Stimulated activated CD4-positive, alpha-beta T cell treated with anti-CD3 and anti-CD28 coated beads, Interleukin-15, amount 100 ng/mL, for 24 hours (primary cell): ENCODE measurements around the gene GNG13.
"Not testable (repeated sequence)": the region's sequence is repeated elsewhere in the genome, so short reads cannot be mapped to it uniquely, and the experiment has no call there.

Experiments used
- DNase-seq: peaks from one replicate; pipeline ENCODE4 v3.0.0-alpha.2; 2020

GNG13 gene

DNA sequence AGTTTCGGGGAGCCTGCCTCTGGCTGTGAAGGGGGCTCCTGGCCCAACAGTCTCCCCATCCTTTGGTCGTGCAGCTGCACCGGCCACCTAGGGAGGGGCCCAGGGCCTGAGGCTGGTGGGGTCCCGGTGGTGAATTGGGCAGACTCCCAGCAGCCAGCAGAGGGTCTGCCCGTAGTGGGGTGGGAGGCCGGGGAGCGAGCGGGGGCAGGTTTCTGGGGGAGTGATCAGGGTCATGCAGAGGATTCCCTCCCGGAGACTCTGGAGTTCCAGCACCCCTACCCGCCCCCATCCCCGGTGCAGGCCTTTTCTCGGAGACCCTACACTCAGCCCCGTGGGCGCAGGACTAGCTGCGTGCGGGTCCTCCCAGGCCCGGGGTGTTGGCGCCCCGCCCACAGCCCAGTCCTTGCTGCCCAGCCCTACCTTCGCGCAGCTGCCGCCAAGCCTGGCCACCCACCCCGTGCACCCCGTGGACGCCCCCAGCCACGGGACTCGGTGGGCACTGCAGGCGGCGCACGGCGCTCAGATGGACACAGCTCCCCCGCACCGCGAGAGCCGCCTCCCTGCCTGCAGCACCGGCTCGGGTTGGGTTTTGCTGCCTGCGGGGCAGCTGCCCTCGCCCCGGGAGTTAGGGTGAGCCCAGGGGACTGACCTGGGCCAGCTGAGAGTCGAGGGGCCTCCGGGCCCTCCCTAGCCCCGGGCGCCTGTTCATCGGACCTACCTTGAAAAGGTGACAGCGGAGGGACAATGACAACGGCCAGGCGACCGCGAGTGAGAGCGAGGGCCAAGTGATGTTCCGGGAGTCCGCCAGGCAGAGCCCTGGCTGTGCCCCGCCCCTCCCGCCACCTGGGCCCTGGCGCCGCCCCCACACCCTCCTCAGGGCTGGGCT lies at the start of gene GNG13:
Gene GNG13 (minus strand): TSS at position 787 of the 886 bp plus-strand sequence. CDS start 1,657 bp downstream, outside the sequence.
- no peak for DNase-seq

DNA sequence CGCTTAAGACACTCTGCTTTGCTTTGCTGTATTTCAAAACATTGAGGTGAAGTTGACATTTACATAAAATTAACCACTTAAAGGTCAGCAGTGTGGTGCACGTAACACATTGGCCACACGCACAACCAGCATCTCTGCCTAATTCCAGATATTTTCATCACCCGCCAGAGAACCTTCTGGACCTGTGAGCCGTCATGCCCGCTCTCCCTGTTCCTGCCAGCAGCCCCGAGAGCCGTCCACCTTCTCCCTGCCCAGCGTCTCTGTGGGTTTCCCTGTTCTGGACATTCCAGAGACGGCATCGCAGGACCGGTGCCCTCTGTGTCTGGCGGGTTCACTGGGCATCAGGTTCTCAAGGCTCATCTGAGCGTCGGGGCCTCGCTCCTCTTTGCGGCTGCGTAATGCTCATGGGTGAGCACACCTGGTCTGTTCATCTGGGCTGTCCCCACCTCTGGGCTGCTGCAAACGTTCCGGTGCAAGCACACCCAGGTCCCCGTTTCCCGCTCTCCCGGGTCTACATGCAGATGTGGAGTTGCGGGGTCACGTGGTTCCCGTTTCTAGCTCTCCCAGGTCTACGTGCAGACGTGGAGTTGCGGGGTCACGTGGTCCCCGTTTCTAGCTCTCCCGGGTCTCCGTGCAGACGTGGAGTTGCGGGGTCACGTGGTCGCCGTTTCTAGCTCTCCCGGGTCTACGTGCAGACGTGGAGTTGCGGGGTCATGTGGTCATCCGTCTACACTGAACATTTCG lies 48.1 kb upstream of the GNG13 start:
- DNase-seq: no peak

- no peak for DNase-seq
Measured at GRCh38 chr16:847681-848445, 47.3 kb upstream of the GNG13 start.

GRCh38 chr16:847151-847550 lies 46.6 kb upstream of the GNG13 start:
- no peak for DNase-seq

- no peak for DNase-seq
Measured at GRCh38 chr16:845351-845745, 44.8 kb upstream of the GNG13 start.

DNA sequence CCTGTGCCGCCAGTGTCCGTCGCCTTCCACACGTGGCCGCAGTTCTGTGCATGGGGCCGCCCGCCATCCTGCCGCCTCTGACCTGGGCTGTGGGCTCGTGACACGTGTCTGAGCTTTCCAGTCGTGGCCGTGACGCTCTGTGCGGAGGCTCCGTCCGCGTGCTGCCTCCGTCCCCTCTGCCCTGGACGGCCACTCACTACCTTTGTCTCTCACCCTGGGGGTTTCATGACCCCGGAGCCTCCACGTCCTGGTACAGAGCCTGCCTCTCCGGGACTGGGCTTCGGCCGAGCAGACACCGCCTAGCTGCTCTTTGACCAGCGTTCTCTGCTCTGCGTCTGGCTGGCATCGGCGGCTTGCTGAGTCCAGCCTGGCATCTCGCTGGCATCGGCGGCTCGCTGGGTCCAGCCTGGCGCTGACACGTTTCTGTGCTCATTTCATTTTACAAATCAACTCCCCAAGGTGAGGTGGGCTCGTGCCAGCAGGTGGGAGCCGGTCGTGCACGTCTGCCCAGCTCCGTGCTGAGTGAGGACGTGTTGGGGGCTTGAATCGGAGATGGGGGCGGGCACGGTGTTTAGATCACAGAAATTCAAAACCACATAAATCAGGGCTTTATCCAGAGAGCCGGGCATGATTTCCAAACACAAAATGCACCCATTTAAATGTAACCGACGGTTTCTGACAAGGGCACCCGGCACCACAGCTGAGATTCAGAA lies 44.3 kb upstream of the GNG13 start:
- DNase-seq: no peak

DNA sequence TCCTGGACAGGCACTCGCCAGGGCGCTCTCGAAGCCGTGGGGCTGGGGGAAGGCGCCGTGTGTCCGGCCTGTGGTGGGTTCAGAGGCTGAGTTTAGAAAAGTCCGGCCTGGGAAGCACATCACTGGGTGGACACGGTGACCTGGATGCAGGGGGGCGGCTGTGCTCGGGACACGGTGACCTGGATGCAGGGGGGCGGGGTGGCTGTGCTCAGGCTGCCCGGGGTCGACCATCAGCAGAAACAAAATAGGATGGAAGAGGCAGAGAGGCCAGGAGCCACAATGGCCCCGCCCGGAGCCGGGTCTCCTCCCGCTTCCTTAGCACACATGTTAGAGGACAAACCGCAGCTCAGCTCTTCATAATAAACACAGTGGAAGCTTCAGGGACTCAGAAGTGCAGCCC lies 43.2 kb upstream of the GNG13 start:
- DNase-seq: no peak

DNA sequence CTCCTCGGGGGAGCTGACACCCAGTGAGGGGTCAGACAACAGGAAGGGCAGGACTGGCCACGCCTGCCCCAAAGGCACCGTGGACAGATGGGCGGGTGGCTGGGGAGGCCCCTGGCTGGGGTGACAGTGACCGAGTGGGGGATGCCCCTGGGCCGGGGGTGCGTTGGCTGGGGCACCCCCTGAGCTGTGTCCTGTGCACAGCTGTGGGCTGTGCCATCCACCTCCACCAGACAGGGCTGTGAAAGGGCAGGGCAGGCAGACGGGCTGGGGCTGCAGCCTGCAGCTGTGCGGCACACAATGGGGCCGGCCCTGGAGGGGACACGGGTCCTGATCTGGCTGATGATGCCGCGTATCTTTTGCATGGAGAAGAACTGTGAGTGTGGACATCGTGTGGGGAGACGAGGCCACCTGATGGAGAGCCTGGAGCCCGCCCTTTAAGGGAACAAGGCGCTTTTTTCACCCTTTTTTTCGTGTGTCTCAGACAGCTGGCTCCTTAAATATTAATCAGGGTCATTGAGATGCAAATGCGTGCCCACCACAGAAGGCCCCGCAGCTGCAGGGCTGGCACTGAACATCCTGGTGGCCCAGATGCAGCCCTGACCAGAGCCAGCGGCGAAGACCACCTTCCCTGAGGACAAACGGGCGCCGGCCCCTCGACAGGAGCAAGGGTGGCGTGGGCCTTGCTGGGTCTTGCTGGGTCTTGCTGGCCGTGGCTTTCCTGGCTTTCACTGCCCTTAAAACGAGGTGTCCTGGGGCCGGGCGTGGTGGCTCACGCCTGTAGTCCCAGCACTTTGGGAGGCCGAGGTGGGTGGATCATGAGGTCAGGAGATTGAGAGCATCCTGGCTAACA lies 42.4 kb upstream of the GNG13 start:
- no peak for DNase-seq

DNA sequence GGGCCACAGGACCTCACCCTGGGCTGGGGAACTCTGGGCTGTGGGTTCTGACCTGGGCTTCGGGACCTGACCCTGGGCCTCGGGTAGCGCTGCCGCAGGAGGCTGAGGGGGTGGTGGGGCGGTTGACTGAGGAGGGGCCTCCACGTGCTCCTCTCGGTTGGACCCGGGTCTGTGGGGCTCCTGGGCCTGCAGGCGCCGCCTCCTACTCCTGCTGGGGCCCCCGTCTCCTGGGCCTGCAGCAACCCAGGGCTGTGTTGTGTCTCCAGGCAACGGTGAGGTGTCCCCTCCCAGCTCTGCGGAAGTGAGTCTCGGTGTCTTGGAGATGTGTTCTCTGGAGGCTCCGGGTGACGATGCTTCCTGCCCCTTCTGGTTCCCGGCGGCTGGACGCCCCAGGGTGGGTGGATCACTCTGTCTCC lies 41.5 kb upstream of the GNG13 start:
- DNase-seq: peak; percentile 9

DNA sequence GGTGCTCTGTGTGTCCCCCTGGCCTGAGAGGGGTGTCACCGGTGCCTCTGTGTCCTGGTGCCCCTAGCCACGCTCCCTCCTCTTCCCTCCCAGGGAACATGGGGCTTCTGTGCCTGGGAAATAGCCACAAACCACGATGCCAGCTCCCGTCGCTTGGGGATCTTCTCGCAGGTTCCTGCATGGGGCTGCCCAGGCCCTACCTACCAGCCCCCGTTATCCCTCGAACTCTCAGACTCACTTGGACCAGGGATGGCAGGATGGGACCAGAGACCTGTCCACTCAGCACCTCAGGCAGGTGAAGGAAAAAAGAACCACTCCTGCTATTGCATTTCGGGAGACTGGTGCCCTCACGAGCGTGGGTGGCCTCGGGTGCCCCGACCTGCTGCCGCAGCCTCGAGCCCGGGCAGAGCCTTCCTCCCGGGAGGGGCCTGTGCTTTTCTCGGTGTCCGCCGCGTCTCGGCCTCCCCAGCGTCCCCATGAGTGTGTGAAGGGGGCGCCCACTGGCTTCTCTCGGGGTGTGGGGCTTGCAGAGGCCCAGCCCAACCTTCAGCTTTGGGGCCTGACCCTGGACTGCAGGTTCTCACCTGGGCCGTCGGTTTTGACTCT lies 41.0 kb upstream of the GNG13 start:
- DNase-seq: no peak

GRCh38 chr16:840561-841454 lies 40.3 kb upstream of the GNG13 start:
- no peak for DNase-seq

GRCh38 chr16:839643-840408 lies 39.3 kb upstream of the GNG13 start:
- DNase-seq: no peak

DNA sequence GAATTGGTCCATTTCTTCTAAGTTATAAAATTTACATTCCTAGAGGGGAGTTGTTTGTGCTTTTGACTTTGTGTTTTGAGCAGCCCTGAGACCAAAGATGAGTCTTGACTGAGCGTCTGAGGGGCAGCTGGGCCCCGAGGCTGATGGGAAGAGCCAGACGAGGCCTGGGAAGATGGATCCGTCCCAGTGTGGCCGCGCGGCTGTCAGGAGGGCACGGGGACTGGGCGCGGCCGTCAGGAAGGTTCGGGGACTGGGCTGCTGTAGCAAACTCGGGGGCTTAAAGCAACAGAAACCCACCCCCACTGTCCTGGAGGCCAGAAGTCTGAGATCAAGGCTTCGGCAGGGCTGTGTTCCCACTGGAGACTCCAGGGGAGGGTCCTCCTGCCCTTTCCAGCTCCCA lies 38.2 kb upstream of the GNG13 start:
- no peak for DNase-seq

DNA sequence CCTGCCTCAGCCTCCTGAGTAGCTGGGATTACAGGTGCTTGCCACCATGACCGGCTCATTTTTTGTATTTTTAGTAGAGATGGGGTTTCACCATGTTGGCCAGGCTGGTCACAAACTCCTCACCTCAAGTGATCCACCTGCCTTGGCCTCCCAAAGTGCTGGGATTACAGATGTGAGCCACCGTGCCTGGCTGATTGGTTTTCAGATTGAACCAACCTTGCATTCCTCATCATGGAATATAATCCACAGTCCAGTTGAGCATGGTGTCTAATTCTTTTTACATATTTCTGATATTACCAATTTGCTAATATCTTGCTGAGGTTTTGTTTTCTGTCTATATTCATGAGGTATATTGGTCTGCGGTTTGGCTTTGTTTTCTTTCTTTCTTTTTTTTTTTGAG lies 36.3 kb upstream of the GNG13 start:
- DNase-seq: not testable (repeated sequence)

DNA sequence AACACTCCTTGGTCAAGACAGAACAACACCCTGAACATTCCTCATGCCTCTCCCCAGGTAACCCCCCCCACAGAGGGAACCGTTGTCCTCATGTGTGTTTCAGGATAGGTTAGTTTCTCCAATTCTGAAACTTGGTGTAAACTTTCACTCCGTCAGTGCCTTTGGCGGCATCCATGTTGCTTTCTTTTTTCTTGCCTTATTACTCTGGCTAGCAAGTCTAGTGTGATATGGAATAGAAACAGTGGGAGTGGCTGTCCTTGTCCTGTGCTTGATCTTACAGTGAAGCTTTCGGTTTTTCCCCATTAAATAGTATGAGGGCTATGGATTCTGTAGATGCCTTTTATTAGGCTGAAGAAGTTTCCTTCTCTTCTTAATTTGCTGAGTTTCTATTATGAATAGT lies 35.7 kb upstream of the GNG13 start:
- DNase-seq: no peak

- no peak for DNase-seq
Measured at GRCh38 chr16:835373-835772, 34.8 kb upstream of the GNG13 start.

DNA sequence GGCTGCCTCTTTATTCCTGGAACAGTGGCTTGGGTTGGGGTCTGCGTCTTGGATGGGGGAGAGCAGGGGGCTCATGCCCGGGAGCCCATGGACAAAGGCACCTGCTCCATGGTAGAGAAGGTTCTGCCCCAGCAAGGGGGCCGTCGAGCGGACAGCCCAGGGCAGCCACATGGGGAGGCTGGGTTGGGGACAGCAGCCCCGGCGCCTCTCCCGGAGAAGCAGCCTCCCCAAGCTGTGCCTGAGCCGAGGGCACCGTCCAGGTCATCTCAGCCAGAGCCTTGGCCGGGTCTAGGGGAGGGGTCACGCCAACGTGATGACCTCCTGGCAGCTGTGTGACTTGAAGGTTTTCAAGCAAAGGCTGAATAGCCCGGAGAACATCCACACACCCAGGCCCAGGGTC lies 32.9 kb upstream of the GNG13 start:
- no peak for DNase-seq

GRCh38 chr16:832652-833336 lies 32.3 kb upstream of the GNG13 start:
- no peak for DNase-seq
